ENCODE data around the gene SHB.

Gene SHB

GRCh38 chr9:37953775-37954437, 115.1 kb downstream of the SHB start:
- DNase-seq (ENCODE audit: low spot score), result no peak
- no peak overlapping the region for H4K8ac ChIP-seq (ENCODE audit: low read depth, low read length)
- no peak overlapping the region for H3K4ac ChIP-seq (ENCODE audit: low read length)
- H3K36me3 ChIP-seq (replicated peaks in 1 of 2; ENCODE audit: control insufficient read depth in 2 of 2, insufficient read depth in 2 of 2, low read length in 2 of 2), result no peaks in the 10 kb centered on the region
- no peaks in the 10 kb centered on the region for H3K79me1 ChIP-seq (ENCODE audit: low read depth, low read length)
- no peak overlapping the region for H3K18ac ChIP-seq (ENCODE audit: low read length)
- peak overlapping the region; percentile 6 for H2AK5ac ChIP-seq (ENCODE audit: low read depth, low read length)
- H3K9ac ChIP-seq (ENCODE audit: low read depth, low read length, poor library complexity), result no peak overlapping the region
- H4K91ac ChIP-seq (ENCODE audit: low read depth, low read length, poor library complexity), result no peak overlapping the region
- no peak overlapping the region for H2BK5ac ChIP-seq (ENCODE audit: low read length)
- H2BK12ac ChIP-seq (ENCODE audit: low read length), result no peak overlapping the region
- no peak overlapping the region for H2BK120ac ChIP-seq (ENCODE audit: low read depth, low read length)
- H3K23ac ChIP-seq (ENCODE audit: low read depth, low read length, poor library complexity), result no peak overlapping the region
- no peaks in the 10 kb centered on the region for H3K9me3 ChIP-seq (replicated peaks in 1 of 2; ENCODE audit: control insufficient read depth in 2 of 2, insufficient read depth in 1 of 2, low read depth in 1 of 2, low read length in 2 of 2)
- H2AFZ ChIP-seq (ENCODE audit: low read length), result no peak overlapping the region
- no peak overlapping the region for H3K4me3 ChIP-seq (ENCODE audit: low read length in 2 of 2)
- no peak overlapping the region for H3K27ac ChIP-seq (replicated peaks; ENCODE audit: low read length)
- no peak overlapping the region for H3K14ac ChIP-seq (ENCODE audit: low read length)
- H3K4me2 ChIP-seq (ENCODE audit: insufficient read depth, low read length, poor library complexity, severe bottlenecking), result no peak overlapping the region
- peaks cover 0 to 2% of the 10 kb centered on the region in 2 donors for H3K4me1 ChIP-seq (ENCODE audit: control insufficient read depth in 2 of 2, insufficient read depth in 1 of 2, low read depth in 1 of 2, low read length in 2 of 2)
- H3K27me3 ChIP-seq (ENCODE audit: control insufficient read depth in 3 of 3, insufficient read depth in 3 of 3, low read depth in 1 of 3, low read length in 3 of 3), result no peaks in the 10 kb centered on the region
- H2BK15ac ChIP-seq (ENCODE audit: low read length), result no peak overlapping the region
- no CpG with 5 or more reads among the region's 14 CpGs for WGBS, 2 donors (ENCODE audit: extremely low coverage in 2 of 2, insufficient read length in 2 of 2, insufficient replicate concordance in 1 of 2)

- Histone ChIP-seq H3K79me1 (ENCODE audit: low read depth, low read length) (no peaks in the 10 kb centered on the region), H2BK120ac (ENCODE audit: low read depth, low read length) (no peak overlapping the region), H3K4me3 (ENCODE audit: low read length in 2 of 2) (no peak overlapping the region), H3K27ac (replicated peaks; ENCODE audit: low read length) (no peak overlapping the region), H3K18ac (ENCODE audit: low read length) (peak overlapping the region; percentile 50), H2BK15ac (ENCODE audit: low read length) (peak overlapping the region; percentile 42), H2AK5ac (ENCODE audit: low read depth, low read length) (peak overlapping the region; percentile 6), H3K36me3 (replicated peaks in 1 of 2; ENCODE audit: control insufficient read depth in 2 of 2, insufficient read depth in 2 of 2, low read length in 2 of 2) (no peaks in the 10 kb centered on the region), H3K9ac (ENCODE audit: low read depth, low read length, poor library complexity) (no peak overlapping the region), H3K4me1 (ENCODE audit: control insufficient read depth in 2 of 2, insufficient read depth in 1 of 2, low read depth in 1 of 2, low read length in 2 of 2) (peaks cover 0 to 2% of the 10 kb centered on the region in 2 donors), H3K9me3 (replicated peaks in 1 of 2; ENCODE audit: control insufficient read depth in 2 of 2, insufficient read depth in 1 of 2, low read depth in 1 of 2, low read length in 2 of 2) (no peaks in the 10 kb centered on the region), H3K27me3 (ENCODE audit: control insufficient read depth in 3 of 3, insufficient read depth in 3 of 3, low read depth in 1 of 3, low read length in 3 of 3) (no peaks in the 10 kb centered on the region), H3K14ac (ENCODE audit: low read length) (no peak overlapping the region), H3K4me2 (ENCODE audit: insufficient read depth, low read length, poor library complexity, severe bottlenecking) (no peak overlapping the region), H2BK5ac (ENCODE audit: low read length) (no peak overlapping the region), H4K91ac (ENCODE audit: low read depth, low read length, poor library complexity) (no peak overlapping the region), H4K8ac (ENCODE audit: low read depth, low read length) (no peak overlapping the region), H3K4ac (ENCODE audit: low read length) (no peak overlapping the region), H3K23ac (ENCODE audit: low read depth, low read length, poor library complexity) (no peak overlapping the region), H2BK12ac (ENCODE audit: low read length) (no peak overlapping the region), H2AFZ (ENCODE audit: low read length) (no peak overlapping the region)
- no peak for DNase-seq (ENCODE audit: low spot score)
- WGBS, 2 donors (ENCODE audit: extremely low coverage in 2 of 2, insufficient read length in 2 of 2, insufficient replicate concordance in 1 of 2), result no CpG with 5 or more reads among the region's 5 CpGs
Observed at GRCh38 chr9:37953206-37953774, 115.7 kb downstream of the SHB start.

- no peak for DNase-seq (ENCODE audit: low spot score)
- no peak overlapping the region for H2BK12ac ChIP-seq (ENCODE audit: low read length)
- H3K27ac ChIP-seq (replicated peaks; ENCODE audit: low read length), result no peak overlapping the region
- no peak overlapping the region for H3K4me3 ChIP-seq (ENCODE audit: low read length in 2 of 2)
- no peak overlapping the region for H3K4ac ChIP-seq (ENCODE audit: low read length)
- H3K4me1 ChIP-seq (ENCODE audit: control insufficient read depth in 2 of 2, insufficient read depth in 1 of 2, low read depth in 1 of 2, low read length in 2 of 2), result peaks cover 0 to 2% of the 10 kb centered on the region in 2 donors
- no peak overlapping the region for H2AFZ ChIP-seq (ENCODE audit: low read length)
- H2BK5ac ChIP-seq (ENCODE audit: low read length), result no peak overlapping the region
- H4K8ac ChIP-seq (ENCODE audit: low read depth, low read length), result no peak overlapping the region
- no peak overlapping the region for H3K14ac ChIP-seq (ENCODE audit: low read length)
- H3K4me2 ChIP-seq (ENCODE audit: insufficient read depth, low read length, poor library complexity, severe bottlenecking), result no peak overlapping the region
- H4K91ac ChIP-seq (ENCODE audit: low read depth, low read length, poor library complexity), result no peak overlapping the region
- H2BK15ac ChIP-seq (ENCODE audit: low read length), result peak overlapping the region; percentile 42
- WGBS, 2 donors (ENCODE audit: extremely low coverage in 2 of 2, insufficient read length in 2 of 2, insufficient replicate concordance in 1 of 2), result no CpG with 5 or more reads among the region's 6 CpGs
- no peaks in the 10 kb centered on the region for H3K9me3 ChIP-seq (replicated peaks in 1 of 2; ENCODE audit: control insufficient read depth in 2 of 2, insufficient read depth in 1 of 2, low read depth in 1 of 2, low read length in 2 of 2)
- no peaks in the 10 kb centered on the region for H3K27me3 ChIP-seq (ENCODE audit: control insufficient read depth in 3 of 3, insufficient read depth in 3 of 3, low read depth in 1 of 3, low read length in 3 of 3)
- H3K23ac ChIP-seq (ENCODE audit: low read depth, low read length, poor library complexity), result no peak overlapping the region
- no peak overlapping the region for H2BK120ac ChIP-seq (ENCODE audit: low read depth, low read length)
- H3K36me3 ChIP-seq (replicated peaks in 1 of 2; ENCODE audit: control insufficient read depth in 2 of 2, insufficient read depth in 2 of 2, low read length in 2 of 2), result no peaks in the 10 kb centered on the region
- no peaks in the 10 kb centered on the region for H3K79me1 ChIP-seq (ENCODE audit: low read depth, low read length)
- H2AK5ac ChIP-seq (ENCODE audit: low read depth, low read length), result no peak overlapping the region
- H3K9ac ChIP-seq (ENCODE audit: low read depth, low read length, poor library complexity), result no peak overlapping the region
- H3K18ac ChIP-seq (ENCODE audit: low read length), result peak overlapping the region; percentile 51
Observed at GRCh38 chr9:37952731-37953130, 116.3 kb downstream of the SHB start.

- H3K4me1 ChIP-seq (ENCODE audit: control insufficient read depth in 2 of 2, insufficient read depth in 1 of 2, low read depth in 1 of 2, low read length in 2 of 2), result peaks cover 0 to 5% of the 10 kb centered on the region in 2 donors
- peak overlapping the region; percentile 33 for H2AK5ac ChIP-seq (ENCODE audit: low read depth, low read length)
- H3K9me3 ChIP-seq (replicated peaks in 1 of 2; ENCODE audit: control insufficient read depth in 2 of 2, insufficient read depth in 1 of 2, low read depth in 1 of 2, low read length in 2 of 2), result no peaks in the 10 kb centered on the region
- H2BK15ac ChIP-seq (ENCODE audit: low read length), result no peak overlapping the region
- H3K27ac ChIP-seq (replicated peaks; ENCODE audit: low read length), result no peak overlapping the region
- no peaks in the 10 kb centered on the region for H3K27me3 ChIP-seq (ENCODE audit: control insufficient read depth in 3 of 3, insufficient read depth in 3 of 3, low read depth in 1 of 3, low read length in 3 of 3)
- H4K8ac ChIP-seq (ENCODE audit: low read depth, low read length), result no peak overlapping the region
- H3K4me2 ChIP-seq (ENCODE audit: insufficient read depth, low read length, poor library complexity, severe bottlenecking), result no peak overlapping the region
- no peak for DNase-seq (ENCODE audit: low spot score)
- H2BK12ac ChIP-seq (ENCODE audit: low read length), result no peak overlapping the region
- H2BK5ac ChIP-seq (ENCODE audit: low read length), result no peak overlapping the region
- H3K36me3 ChIP-seq (replicated peaks in 1 of 2; ENCODE audit: control insufficient read depth in 2 of 2, insufficient read depth in 2 of 2, low read length in 2 of 2), result no peaks in the 10 kb centered on the region
- no peak overlapping the region for H2AFZ ChIP-seq (ENCODE audit: low read length)
- H3K4me3 ChIP-seq (ENCODE audit: low read length in 2 of 2), result peak overlapping the region in 1 of 2 donors; percentile 28
- WGBS, 2 donors (ENCODE audit: extremely low coverage in 2 of 2, insufficient read length in 2 of 2, insufficient replicate concordance in 1 of 2), result no CpG with 5 or more reads among the region's 12 CpGs
- peak overlapping the region; percentile 35 for H3K18ac ChIP-seq (ENCODE audit: low read length)
- H2BK120ac ChIP-seq (ENCODE audit: low read depth, low read length), result no peak overlapping the region
- H3K23ac ChIP-seq (ENCODE audit: low read depth, low read length, poor library complexity), result no peak overlapping the region
- H4K91ac ChIP-seq (ENCODE audit: low read depth, low read length, poor library complexity), result no peak overlapping the region
- H3K14ac ChIP-seq (ENCODE audit: low read length), result no peak overlapping the region
- H3K9ac ChIP-seq (ENCODE audit: low read depth, low read length, poor library complexity), result no peak overlapping the region
- no peak overlapping the region for H3K4ac ChIP-seq (ENCODE audit: low read length)
- H3K79me1 ChIP-seq (ENCODE audit: low read depth, low read length), result no peaks in the 10 kb centered on the region
Observed at GRCh38 chr9:37951671-37952449, 117.2 kb downstream of the SHB start.
